ENCODE measurements around the gene CREBZF. TPM values are rescaled to one million over a fixed set of nuclear protein-coding genes. Genes with fewer than 3 reads are reported as not detected.
"Not testable (repeated sequence)": the region's sequence is repeated elsewhere in the genome, so short reads cannot be mapped to it uniquely, and the experiment has no call there.

Gene CREBZF
- polyA plus RNA-seq, 1 experiment, result 15.4 TPM

- Histone ChIP-seq H3K27me3 (ENCODE audit: control insufficient read depth, insufficient read depth, low read length) (no peaks in the 10 kb centered on the region), H3K4me3 (ENCODE audit: low read depth, low read length) (peak overlapping the region; percentile 54), H3K36me3 (ENCODE audit: control insufficient read depth, insufficient read depth, low read length) (no peaks in the 10 kb centered on the region)
- POLR2A ChIA-PET, result no interaction called here
- CTCF ChIA-PET, result interaction anchor here (1.6 to 2.1 kb wide), 2 partner anchors 13 to 172 kb away, joined by 3 to 5 read pairs; no protein-coding TSS in a partner anchor
- no peak for TF ChIP-seq CTCF (IDR thresholded peaks at IDR 0.05; ENCODE audit: insufficient read depth, low read depth, low read length)
- no peak for DNase-seq (ENCODE audit: low read depth)
Measured at GRCh38 chr11:85682330-85683305, 17.7 kb upstream of the CREBZF start.

- POLR2A ChIA-PET, result no interaction called here
- H3K4me3 ChIP-seq (ENCODE audit: low read depth, low read length), result no peak overlapping the region
- no peak for TF ChIP-seq CTCF (IDR thresholded peaks at IDR 0.05; ENCODE audit: insufficient read depth, low read depth, low read length)
- CTCF ChIA-PET, result interaction anchor here (1.6 to 1.8 kb wide), 2 partner anchors 15 to 31 kb away, joined by 3 to 4 read pairs; no protein-coding TSS in a partner anchor
- no peaks in the 10 kb centered on the region for H3K36me3 ChIP-seq (ENCODE audit: control insufficient read depth, insufficient read depth, low read length)
- no peak for DNase-seq (ENCODE audit: low read depth)
- no peaks in the 10 kb centered on the region for H3K27me3 ChIP-seq (ENCODE audit: control insufficient read depth, insufficient read depth, low read length)
Measured at GRCh38 chr11:85680897-85681296, 16.0 kb upstream of the CREBZF start.

GRCh38 chr11:85679576-85679975 is 14.6 kb upstream of the CREBZF start:
- no peak for DNase-seq (ENCODE audit: low read depth)
- no peak for TF ChIP-seq CTCF (IDR thresholded peaks at IDR 0.05; ENCODE audit: insufficient read depth, low read depth, low read length)
- H3K4me3 ChIP-seq (ENCODE audit: low read depth, low read length), result no peak overlapping the region
- H3K36me3 ChIP-seq (ENCODE audit: control insufficient read depth, insufficient read depth, low read length), result no peaks in the 10 kb centered on the region
- H3K27me3 ChIP-seq (ENCODE audit: control insufficient read depth, insufficient read depth, low read length), result no peaks in the 10 kb centered on the region
- ChIA-PET CTCF (interaction anchor here (0.9 to 1.5 kb wide), 2 partner anchors 12 to 15 kb away, joined by 3 to 4 read pairs; partner anchors contain the start of gene CREBZF), POLR2A (interaction anchor here (0.6 kb wide), 1 partner anchor 246 kb away, joined by 3 read pairs; no protein-coding TSS in a partner anchor)

- POLR2A ChIA-PET, result no interaction called here
- DNase-seq (ENCODE audit: low read depth), result no peak
- Histone ChIP-seq H3K4me3 (ENCODE audit: low read depth, low read length) (no peak overlapping the region), H3K27me3 (ENCODE audit: control insufficient read depth, insufficient read depth, low read length) (no peaks in the 10 kb centered on the region), H3K36me3 (ENCODE audit: control insufficient read depth, insufficient read depth, low read length) (no peaks in the 10 kb centered on the region)
- no peak for TF ChIP-seq CTCF (IDR thresholded peaks at IDR 0.05; ENCODE audit: insufficient read depth, low read depth, low read length)
- CTCF ChIA-PET, result no interaction called here
Measured at GRCh38 chr11:85673393-85673792, 8.5 kb upstream of the CREBZF start.

- H3K27me3 ChIP-seq (ENCODE audit: control insufficient read depth, insufficient read depth, low read length), result no peaks in the 10 kb centered on the region
- H3K36me3 ChIP-seq (ENCODE audit: control insufficient read depth, insufficient read depth, low read length), result no peaks in the 10 kb centered on the region
- DNase-seq (ENCODE audit: low read depth), result no peak
- no peak for TF ChIP-seq CTCF (IDR thresholded peaks at IDR 0.05; ENCODE audit: insufficient read depth, low read depth, low read length)
- ChIA-PET CTCF (interaction anchor here (0.6 kb wide), 1 partner anchor 12 kb away, joined by 3 read pairs; no protein-coding TSS in a partner anchor), POLR2A (no interaction called here)
- no peak overlapping the region for H3K4me3 ChIP-seq (ENCODE audit: low read depth, low read length)
Measured at GRCh38 chr11:85672105-85672902, 7.4 kb upstream of the CREBZF start.

- H3K27me3 ChIP-seq (ENCODE audit: control insufficient read depth, insufficient read depth, low read length); CTCF ChIA-PET; POLR2A ChIA-PET; DNase-seq (ENCODE audit: low read depth); H3K36me3 ChIP-seq (ENCODE audit: control insufficient read depth, insufficient read depth, low read length); H3K4me3 ChIP-seq (ENCODE audit: low read depth, low read length): not testable (repeated sequence)
Measured at GRCh38 chr11:85670949-85671663, 6.2 kb upstream of the CREBZF start.

Data from BJ (cell line).